Trophoblast cell (in vitro differentiated cells and primary cell): ENCODE measurements around the gene RRAGD.
A peak's percentile ranks its signal among the peaks of the same experiment; 100 is the strongest.

Experiments
- DNase-seq, 2 donors: peaks; one replicate each; pipeline ENCODE4 v3.0.0-alpha.2; 2016
- H2AFZ ChIP-seq: 2 replicates; pipeline ENCODE4 v1.6.1; 2013; ENCODE audit warnings: low read length, moderate library complexity, mild to moderate bottlenecking; ENCODE audit not compliant: insufficient read depth, poor library complexity
- H2AK5ac ChIP-seq: 2 replicates; pipeline ENCODE4 v1.6.1; 2013; ENCODE audit warnings: mild to moderate bottlenecking, low read length
- H2BK120ac ChIP-seq: 2 replicates; pipeline ENCODE4 v1.6.1; 2013; ENCODE audit warnings: low read length, mild to moderate bottlenecking, moderate library complexity; ENCODE audit not compliant: insufficient read depth, poor library complexity
- H2BK12ac ChIP-seq: 2 replicates; pipeline ENCODE4 v1.6.1; 2013; ENCODE audit warnings: mild to moderate bottlenecking, low read length, moderate library complexity
- H2BK5ac ChIP-seq: 2 replicates; pipeline ENCODE4 v1.6.1; 2013; ENCODE audit warnings: low read length, low read depth, moderate library complexity, mild to moderate bottlenecking; ENCODE audit not compliant: poor library complexity
- H3K14ac ChIP-seq: 2 replicates; pipeline ENCODE4 v1.6.1; 2013; ENCODE audit warnings: mild to moderate bottlenecking, low read length
- H3K18ac ChIP-seq: 2 replicates; pipeline ENCODE4 v1.6.1; 2013; ENCODE audit warnings: mild to moderate bottlenecking, low read length
- H3K23ac ChIP-seq: 2 replicates; pipeline ENCODE4 v1.6.1; 2013; ENCODE audit warnings: low read length
- H3K27ac ChIP-seq: 2 replicates; pipeline ENCODE4 v1.5.1; 2013; ENCODE audit warnings: low read depth, mild to moderate bottlenecking, inconsistent platforms, low read length, moderate library complexity
- H3K27me3 ChIP-seq: 2 replicates; pipeline ENCODE4 v1.6.1; 2013; ENCODE audit warnings: inconsistent platforms, mild to moderate bottlenecking, low read length, moderate library complexity; ENCODE audit not compliant: insufficient read depth
- H3K36me3 ChIP-seq, 2 experiments: 1 replicate in 1 of 2; 2 replicates in 1 of 2; pipeline ENCODE4 v1.6.1; 2013; ENCODE audit warnings: low read length in 2 of 2, mild to moderate bottlenecking in 2 of 2, moderate library complexity in 1 of 2; ENCODE audit not compliant: insufficient read depth in 2 of 2, control insufficient read depth in 1 of 2
- H3K4ac ChIP-seq: 2 replicates; pipeline ENCODE4 v1.6.1; 2013; ENCODE audit warnings: low read depth, mild to moderate bottlenecking, low read length, moderate library complexity
- H3K4me1 ChIP-seq, 2 experiments: 1 replicate in 1 of 2; 2 replicates in 1 of 2; pipeline ENCODE4 v1.6.1; 2013; ENCODE audit warnings: low read length in 2 of 2, mild to moderate bottlenecking in 2 of 2, moderate library complexity in 1 of 2; ENCODE audit not compliant: insufficient read depth in 2 of 2, control insufficient read depth in 1 of 2
- H3K4me2 ChIP-seq: 2 replicates; pipeline ENCODE4 v1.6.1; 2013; ENCODE audit warnings: inconsistent platforms, mild to moderate bottlenecking, low read length, moderate library complexity
- H3K4me3 ChIP-seq: 2 replicates; pipeline ENCODE4 v1.5.1; 2013; ENCODE audit warnings: mild to moderate bottlenecking, low read depth, low read length, inconsistent platforms
- H3K79me1 ChIP-seq: one replicate; pipeline ENCODE4 v1.6.1; 2013; ENCODE audit warnings: low read length
- H3K79me2 ChIP-seq: 2 replicates; pipeline ENCODE4 v1.6.1; 2013; ENCODE audit warnings: low read length, mild to moderate bottlenecking; ENCODE audit not compliant: control insufficient read depth, insufficient read depth, poor library complexity
- H3K9ac ChIP-seq: 2 replicates; pipeline ENCODE4 v1.6.1; 2013; ENCODE audit warnings: mild to moderate bottlenecking, low read length
- H3K9me3 ChIP-seq: 2 replicates; pipeline ENCODE4 v1.6.1; 2013; ENCODE audit warnings: low read depth, mild to moderate bottlenecking, control low read depth, inconsistent platforms, low read length; ENCODE audit not compliant: insufficient read depth
- H4K12ac ChIP-seq: 2 replicates; pipeline ENCODE4 v1.6.1; 2013; ENCODE audit warnings: low read depth, mild to moderate bottlenecking, low read length, moderate library complexity
- H4K8ac ChIP-seq: 2 replicates; pipeline ENCODE4 v1.6.1; 2013; ENCODE audit warnings: low read depth, mild to moderate bottlenecking, low read length, moderate library complexity
- H4K91ac ChIP-seq: one replicate; pipeline ENCODE4 v1.6.1; 2013; ENCODE audit warnings: low read depth, mild to moderate bottlenecking, low read length, moderate library complexity
- WGBS: extraction: QIAGEN DNeasy Blood & Tissue Kit; methylation state at CpG from one replicate; pipeline ENCODE4 v1.1.7; 2013; ENCODE audit warnings: missing lambda C conversion rate; ENCODE audit not compliant: insufficient read length, insufficient coverage; ENCODE audit errors: extremely low coverage; 5-methylcytosine and 5-hydroxymethylcytosine counted together

The RRAGD gene

DNA sequence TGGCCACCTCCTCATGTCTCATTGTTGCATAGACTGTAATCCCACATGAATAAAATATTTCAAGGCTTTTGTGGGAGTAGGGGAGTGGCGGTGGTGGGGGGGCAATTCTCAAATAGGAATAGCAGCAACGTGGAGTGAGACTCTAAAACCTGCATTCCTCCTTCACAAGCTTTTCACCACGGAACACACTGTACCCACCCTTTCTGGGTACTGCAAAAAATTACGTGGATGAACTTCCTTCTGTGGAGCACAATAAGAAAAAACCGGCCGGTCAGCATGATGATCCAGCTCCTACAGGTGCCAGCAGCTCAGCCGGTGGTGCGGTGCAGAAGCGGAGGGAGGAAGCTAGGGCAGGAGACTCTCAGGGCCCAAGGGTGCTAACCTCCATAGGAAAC lies 930 bp upstream of the RRAGD start:
- peaks cover 4% of the 10 kb centered on the region for H3K79me1 ChIP-seq
- H3K4me1 ChIP-seq: peaks cover 9 to 10% of the 10 kb centered on the region in 2 experiments
- DNase-seq: peak; percentile 18 to 31

GRCh38 chr6:89411145-89412070 lies 665 bp downstream of the RRAGD start:
- WGBS: no CpG with 5 or more reads among the region's 93 CpGs
- Histone ChIP-seq H3K4me3 (peak overlapping the region; percentile 77), H2BK12ac (no peak overlapping the region), H2BK5ac (no peak overlapping the region), H3K9ac (no peak overlapping the region), H3K18ac (no peak overlapping the region), H3K14ac (no peak overlapping the region), H4K91ac (no peak overlapping the region), H3K27ac (no peak overlapping the region), H2AK5ac (no peak overlapping the region), H3K4me2 (peak overlapping the region; percentile 82), H3K36me3 (no peaks in the 10 kb centered on the region), H2AFZ (peak overlapping the region; percentile 43), H3K79me1 (peaks cover 4% of the 10 kb centered on the region), H3K23ac (no peak overlapping the region), H3K9me3 (peaks cover 5% of the 10 kb centered on the region), H3K4ac (no peak overlapping the region), H3K4me1 (peaks cover 9 to 10% of the 10 kb centered on the region in 2 experiments), H3K27me3 (peaks cover 37% of the 10 kb centered on the region), H2BK120ac (no peak overlapping the region), H4K8ac (no peak overlapping the region), H3K79me2 (peaks cover 3% of the 10 kb centered on the region), H4K12ac (no peak overlapping the region)
- DNase-seq: peak; percentile 11 to 51

More for the DNA sequence above, 930 bp upstream of the RRAGD start:
- H2BK12ac ChIP-seq: no peak overlapping the region
- no peaks in the 10 kb centered on the region for H3K36me3 ChIP-seq
- no peak overlapping the region for H3K4ac ChIP-seq
- no peak overlapping the region for H3K23ac ChIP-seq
- no peak overlapping the region for H3K9ac ChIP-seq
- no peak overlapping the region for H3K14ac ChIP-seq
- no peak overlapping the region for H4K91ac ChIP-seq
- no peak overlapping the region for H3K18ac ChIP-seq
- peaks cover 3% of the 10 kb centered on the region for H3K79me2 ChIP-seq
- no peak overlapping the region for H4K12ac ChIP-seq
- no peak overlapping the region for H2BK120ac ChIP-seq
- H2AFZ ChIP-seq: peak overlapping the region; percentile 25
- H3K4me2 ChIP-seq: no peak overlapping the region
- no peak overlapping the region for H2BK5ac ChIP-seq
- no peak overlapping the region for H2AK5ac ChIP-seq
- no CpG with 5 or more reads among the region's 9 CpGs for WGBS
- H3K4me3 ChIP-seq: no peak overlapping the region
- H3K27ac ChIP-seq: no peak overlapping the region
- peaks cover 37% of the 10 kb centered on the region for H3K27me3 ChIP-seq
- peaks cover 5% of the 10 kb centered on the region for H3K9me3 ChIP-seq
- H4K8ac ChIP-seq: no peak overlapping the region

GRCh38 chr6:89410788-89411144 lies 1.3 kb downstream of the RRAGD start:
- Histone ChIP-seq H2BK5ac (no peak overlapping the region), H2AFZ (no peak overlapping the region), H3K79me2 (peaks cover 3% of the 10 kb centered on the region), H3K9ac (no peak overlapping the region), H4K91ac (no peak overlapping the region), H3K14ac (no peak overlapping the region), H3K4me3 (peak overlapping the region; percentile 77), H3K18ac (no peak overlapping the region), H3K23ac (no peak overlapping the region), H3K27ac (no peak overlapping the region), H2BK120ac (no peak overlapping the region), H4K12ac (no peak overlapping the region), H3K79me1 (peaks cover 4% of the 10 kb centered on the region), H2AK5ac (no peak overlapping the region), H3K4me2 (peak overlapping the region; percentile 82), H3K36me3 (no peaks in the 10 kb centered on the region), H3K27me3 (peaks cover 37% of the 10 kb centered on the region), H4K8ac (no peak overlapping the region), H3K4ac (no peak overlapping the region), H2BK12ac (no peak overlapping the region), H3K4me1 (peaks cover 9 to 10% of the 10 kb centered on the region in 2 experiments), H3K9me3 (peaks cover 5% of the 10 kb centered on the region)
- no peak for DNase-seq
- WGBS: no CpG with 5 or more reads among the region's 4 CpGs

DNA sequence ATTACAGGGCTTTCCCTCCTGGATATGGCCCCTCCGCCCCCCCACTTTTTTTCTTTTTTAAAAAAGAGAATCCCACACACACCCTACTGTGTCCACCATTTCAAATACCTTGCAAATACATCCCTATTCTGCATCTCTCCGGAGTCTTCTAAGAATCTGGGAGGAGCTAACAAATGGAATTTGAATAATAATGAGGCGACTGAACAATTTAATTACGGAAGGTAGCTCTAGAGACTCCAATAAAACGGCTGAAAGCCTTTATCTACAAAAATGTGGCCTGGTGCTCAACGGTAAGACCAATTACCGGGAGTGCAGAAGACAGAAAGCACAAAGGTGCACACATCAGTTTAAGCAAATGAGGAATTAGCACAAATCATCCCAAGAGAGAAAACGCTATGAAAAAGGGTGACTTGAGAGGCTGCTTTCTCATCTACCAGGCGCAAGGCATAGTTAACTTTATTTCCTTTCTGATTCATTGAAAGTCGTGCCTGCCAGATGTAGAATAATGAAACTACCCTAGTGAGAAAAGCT lies 1.8 kb downstream of the RRAGD start:
- WGBS: no CpG with 5 or more reads among the region's 10 CpGs
- peaks cover 9 to 10% of the 10 kb centered on the region in 2 experiments for H3K4me1 ChIP-seq
- no peak overlapping the region for H3K9ac ChIP-seq
- H3K18ac ChIP-seq: no peak overlapping the region
- H3K79me2 ChIP-seq: peaks cover 3% of the 10 kb centered on the region
- H2BK120ac ChIP-seq: no peak overlapping the region
- no peak overlapping the region for H3K14ac ChIP-seq
- H3K79me1 ChIP-seq: peaks cover 4% of the 10 kb centered on the region
- H4K8ac ChIP-seq: no peak overlapping the region
- no peak overlapping the region for H3K4ac ChIP-seq
- no peak for DNase-seq
- H3K4me2 ChIP-seq: no peak overlapping the region
- no peak overlapping the region for H3K23ac ChIP-seq
- H3K27me3 ChIP-seq: peaks cover 37% of the 10 kb centered on the region
- no peak overlapping the region for H4K12ac ChIP-seq
- H3K4me3 ChIP-seq: no peak overlapping the region
- no peak overlapping the region for H2BK12ac ChIP-seq
- H3K27ac ChIP-seq: no peak overlapping the region
- H3K9me3 ChIP-seq: peaks cover 5% of the 10 kb centered on the region
- no peak overlapping the region for H2AK5ac ChIP-seq
- no peak overlapping the region for H2BK5ac ChIP-seq
- H3K36me3 ChIP-seq: no peaks in the 10 kb centered on the region
- H2AFZ ChIP-seq: no peak overlapping the region
- H4K91ac ChIP-seq: no peak overlapping the region
